ENCODE data around the gene FBXO21.
"Not testable (repeated sequence)": the region's sequence is repeated elsewhere in the genome, so short reads cannot be mapped to it uniquely, and the experiment has no call there.

Gene FBXO21

GRCh38 chr12:117104003-117104402 lies 86.3 kb downstream of the FBXO21 start:
- DNase-seq (ENCODE audit: low read depth in 2 of 2): not testable (repeated sequence)

GRCh38 chr12:117102800-117103181 lies 87.5 kb downstream of the FBXO21 start:
- DNase-seq (ENCODE audit: low read depth in 2 of 2): no peak

DNA sequence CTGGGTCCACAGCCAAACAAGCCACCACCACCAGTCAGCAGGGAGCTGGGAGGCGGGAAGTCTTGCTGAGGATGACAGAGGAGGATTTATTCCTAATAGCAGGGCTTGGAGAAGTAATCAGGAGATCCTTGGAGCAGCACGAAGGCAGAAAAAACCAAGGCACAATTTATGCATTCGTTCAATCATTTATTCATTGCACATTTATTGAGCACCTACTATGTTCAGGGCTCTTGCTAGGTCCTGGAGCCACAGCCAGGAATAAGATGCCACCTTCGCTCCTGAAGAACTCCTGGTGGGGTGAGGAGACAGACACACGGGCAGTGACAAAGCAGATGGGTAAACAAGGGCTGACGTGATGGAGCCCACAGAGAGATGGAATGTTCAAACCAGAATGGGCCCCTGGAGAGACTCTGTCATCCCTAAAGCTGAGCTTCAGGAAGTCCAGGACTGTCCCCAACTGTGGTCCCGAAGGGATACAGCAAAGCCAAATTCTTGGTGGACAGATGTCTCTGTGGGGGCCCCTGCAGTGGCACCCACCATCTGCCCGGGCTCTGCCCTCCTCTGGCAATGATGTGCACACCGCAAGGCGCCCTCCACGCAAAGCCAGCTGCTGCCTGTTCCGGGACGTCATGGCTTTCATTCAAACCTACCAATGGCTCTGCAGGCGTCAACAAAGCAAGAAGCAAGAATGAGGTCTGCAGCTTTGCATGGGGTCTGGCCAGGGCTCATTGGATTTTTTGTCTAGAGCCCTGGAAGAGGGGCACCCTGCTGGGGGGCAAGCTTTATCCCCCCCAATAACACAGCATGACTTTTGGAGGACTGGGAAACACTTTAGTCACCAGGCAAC lies 88.1 kb downstream of the FBXO21 start:
- no peak for DNase-seq (ENCODE audit: low read depth in 2 of 2)

DNA sequence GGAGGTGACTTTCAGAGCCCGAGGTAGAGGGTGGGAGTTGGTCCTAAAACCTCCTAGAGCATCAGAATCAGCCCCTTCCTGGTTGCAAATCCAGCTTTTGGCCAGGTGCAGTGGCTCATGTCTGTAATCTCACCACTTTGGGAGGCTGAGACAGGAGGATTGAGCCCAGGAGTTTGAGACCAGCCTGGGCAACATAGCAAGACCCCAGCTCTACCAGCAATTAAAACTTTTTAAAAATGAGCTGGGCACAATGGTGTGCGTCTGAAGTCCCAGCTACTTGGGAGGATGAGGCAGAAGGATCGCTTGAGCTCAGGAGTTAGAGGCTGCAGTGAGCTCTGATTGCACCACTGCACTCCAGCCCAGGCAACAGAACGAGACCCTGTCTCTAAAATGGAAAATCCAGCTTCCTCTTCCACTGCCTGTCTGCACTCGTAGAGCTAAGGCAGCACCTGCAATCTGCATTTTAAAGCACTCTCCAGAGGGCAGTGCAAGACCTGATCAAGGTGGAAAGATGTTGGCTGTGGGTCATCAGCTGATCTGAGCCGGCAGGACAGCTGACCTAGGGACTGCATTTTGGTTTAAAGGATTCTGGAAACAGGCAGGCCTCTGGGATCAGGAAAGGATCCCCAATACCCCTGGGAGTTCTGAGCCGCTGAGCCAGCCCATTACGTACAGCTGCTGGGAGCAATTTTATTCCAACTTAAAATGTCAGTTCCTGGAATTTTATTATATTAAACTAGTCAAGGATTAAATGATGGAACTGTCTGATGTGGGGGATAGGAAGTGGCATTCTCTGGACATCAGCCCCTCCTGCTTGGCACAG lies 89.2 kb downstream of the FBXO21 start:
- no peak for DNase-seq (ENCODE audit: low read depth in 2 of 2)

DNA sequence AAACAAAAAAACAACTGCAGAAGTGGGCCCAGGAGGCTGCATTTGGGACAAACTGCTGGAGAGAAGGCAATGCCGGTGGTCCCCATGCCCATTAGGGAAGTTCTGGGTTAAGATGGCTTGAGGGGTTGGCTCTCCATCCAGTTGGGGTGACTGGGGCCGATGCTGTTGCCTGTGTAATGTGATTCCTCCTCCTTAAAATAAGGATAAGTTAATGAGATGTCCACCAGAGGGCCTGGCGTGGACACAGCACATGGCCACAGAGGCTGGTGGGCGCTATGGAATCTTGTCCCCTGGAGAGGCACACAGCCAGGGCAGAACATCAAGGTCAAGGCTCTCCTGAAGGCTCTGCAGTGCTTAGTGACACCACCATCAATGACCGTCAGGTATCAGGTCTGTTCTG lies 90.0 kb downstream of the FBXO21 start:
- no peak for DNase-seq (ENCODE audit: low read depth in 2 of 2)

DNA sequence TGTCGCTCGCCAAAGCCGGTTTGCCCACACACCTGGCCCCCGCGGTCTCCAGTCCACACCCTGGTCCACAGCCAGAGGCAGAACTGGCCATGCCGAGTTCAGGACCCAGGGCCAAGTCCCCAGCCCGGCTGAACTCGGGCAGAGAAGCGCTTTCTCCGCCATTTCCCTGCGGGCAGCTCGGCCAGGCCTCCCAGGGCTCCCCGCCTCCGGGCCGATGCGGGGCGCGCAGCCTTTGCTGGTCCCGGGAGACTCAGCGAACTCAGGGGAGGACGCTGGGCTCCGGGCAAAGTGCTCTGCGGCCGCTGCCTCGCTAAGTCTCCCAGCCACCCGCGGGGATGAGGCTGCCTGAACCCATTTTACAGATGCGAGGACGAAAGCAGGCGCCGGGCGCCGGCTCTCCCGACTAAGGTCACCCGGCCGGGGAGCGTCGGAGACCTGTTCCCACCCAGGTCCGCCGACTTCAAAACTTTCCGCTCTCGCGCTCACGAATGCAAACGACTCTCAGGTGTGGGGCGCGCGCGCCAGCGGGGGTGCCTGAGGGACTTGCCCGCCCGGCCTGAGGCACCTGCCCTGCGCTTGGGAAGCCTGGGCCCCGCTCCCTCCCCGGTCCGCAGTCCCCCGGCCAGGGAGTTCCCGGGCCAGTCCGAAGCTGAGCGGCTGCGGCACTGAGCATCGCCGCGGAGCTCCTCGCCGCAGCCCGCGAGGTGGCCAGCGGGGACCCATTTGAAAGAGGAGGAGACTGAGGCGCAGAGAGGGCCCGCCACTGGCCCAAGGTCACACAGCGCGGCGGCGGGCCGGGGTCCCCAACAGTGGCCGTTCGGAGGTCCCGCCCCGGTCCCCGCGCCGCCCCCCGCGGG lies 91.7 kb downstream of the FBXO21 start:
- no peak for DNase-seq (ENCODE audit: low read depth in 2 of 2)

DNA sequence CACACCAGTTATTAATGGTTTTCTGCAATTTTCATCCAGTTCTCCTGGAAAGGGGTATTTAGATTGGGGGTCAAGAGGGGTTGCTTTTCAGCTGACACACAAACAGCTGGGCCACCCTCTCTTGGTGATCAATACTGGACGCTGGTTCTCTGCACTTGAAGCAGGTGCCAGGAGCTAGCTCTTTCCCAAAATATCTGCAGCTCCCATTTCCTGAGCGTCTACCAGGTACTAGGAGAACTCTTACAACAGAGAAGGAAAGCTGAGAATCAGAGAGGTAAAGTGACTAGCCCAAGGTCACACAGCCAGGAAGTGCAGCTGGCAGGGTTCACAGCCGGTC lies 92.3 kb downstream of the FBXO21 start:
- no peak for DNase-seq (ENCODE audit: low read depth in 2 of 2)

GRCh38 chr12:117097159-117097558 lies 93.1 kb downstream of the FBXO21 start:
- no peak for DNase-seq (ENCODE audit: low read depth in 2 of 2)

GRCh38 chr12:117096501-117097042 lies 93.7 kb downstream of the FBXO21 start:
- no peak for DNase-seq (ENCODE audit: low read depth in 2 of 2)

GRCh38 chr12:117095191-117095590 lies 95.1 kb downstream of the FBXO21 start:
- DNase-seq (ENCODE audit: low read depth in 2 of 2): not testable (repeated sequence)

- DNase-seq (ENCODE audit: low read depth in 2 of 2): no peak
These were observed 96.2 kb downstream of the FBXO21 start for GRCh38 chr12:117093918-117094630.

DNA sequence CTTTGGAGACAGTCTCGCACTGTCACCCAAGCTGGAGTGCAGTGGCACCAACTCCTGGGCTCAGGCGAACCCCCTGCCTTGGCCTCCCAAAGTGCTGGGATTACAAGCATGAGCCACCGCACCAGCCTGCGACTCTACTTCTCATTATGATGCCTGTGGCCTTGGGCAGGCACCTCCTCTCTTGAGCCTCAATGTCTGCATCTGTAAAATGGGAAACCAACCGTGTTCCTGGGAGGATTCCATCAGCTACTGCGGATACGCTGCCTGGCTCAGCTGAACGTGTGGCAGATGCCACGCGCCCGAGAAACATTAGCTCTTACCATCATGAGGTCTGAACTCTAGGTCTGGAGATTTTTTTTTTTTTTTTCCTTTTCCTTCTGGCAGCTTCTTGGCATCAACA lies 96.8 kb downstream of the FBXO21 start:
- no peak for DNase-seq (ENCODE audit: low read depth in 2 of 2)

- DNase-seq (ENCODE audit: low read depth in 2 of 2): no peak
These were observed 97.4 kb downstream of the FBXO21 start for GRCh38 chr12:117092886-117093285.

DNA sequence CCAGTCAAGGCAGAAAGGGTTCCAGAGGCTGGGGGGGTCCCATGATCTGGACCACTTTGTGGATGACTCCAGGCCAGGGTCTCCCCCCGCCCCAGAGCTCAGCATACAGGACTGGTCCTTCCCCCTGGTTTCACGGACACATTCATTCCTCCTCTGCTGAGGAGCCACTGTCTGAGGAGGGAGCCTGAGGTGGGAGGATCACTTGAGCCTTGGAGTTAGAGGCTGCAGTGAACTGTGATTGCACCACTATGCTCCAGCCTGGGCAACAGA lies 97.8 kb downstream of the FBXO21 start:
- DNase-seq (ENCODE audit: low read depth in 2 of 2): no peak
